DMS53 treated with DMSO at 0.1 percent for 48 hours (cell line): ENCODE results near the gene CBFA2T3.
"Not testable (repeated sequence)": the region's sequence is repeated elsewhere in the genome, so short reads cannot be mapped to it uniquely, and the experiment has no call there.

Experiments used
- DNase-seq: peaks from one replicate; lab custom pipeline; 2025; ENCODE audit not compliant: unreplicated experiment; lab: John Stamatoyannopoulos, UW

CBFA2T3 gene

DNA sequence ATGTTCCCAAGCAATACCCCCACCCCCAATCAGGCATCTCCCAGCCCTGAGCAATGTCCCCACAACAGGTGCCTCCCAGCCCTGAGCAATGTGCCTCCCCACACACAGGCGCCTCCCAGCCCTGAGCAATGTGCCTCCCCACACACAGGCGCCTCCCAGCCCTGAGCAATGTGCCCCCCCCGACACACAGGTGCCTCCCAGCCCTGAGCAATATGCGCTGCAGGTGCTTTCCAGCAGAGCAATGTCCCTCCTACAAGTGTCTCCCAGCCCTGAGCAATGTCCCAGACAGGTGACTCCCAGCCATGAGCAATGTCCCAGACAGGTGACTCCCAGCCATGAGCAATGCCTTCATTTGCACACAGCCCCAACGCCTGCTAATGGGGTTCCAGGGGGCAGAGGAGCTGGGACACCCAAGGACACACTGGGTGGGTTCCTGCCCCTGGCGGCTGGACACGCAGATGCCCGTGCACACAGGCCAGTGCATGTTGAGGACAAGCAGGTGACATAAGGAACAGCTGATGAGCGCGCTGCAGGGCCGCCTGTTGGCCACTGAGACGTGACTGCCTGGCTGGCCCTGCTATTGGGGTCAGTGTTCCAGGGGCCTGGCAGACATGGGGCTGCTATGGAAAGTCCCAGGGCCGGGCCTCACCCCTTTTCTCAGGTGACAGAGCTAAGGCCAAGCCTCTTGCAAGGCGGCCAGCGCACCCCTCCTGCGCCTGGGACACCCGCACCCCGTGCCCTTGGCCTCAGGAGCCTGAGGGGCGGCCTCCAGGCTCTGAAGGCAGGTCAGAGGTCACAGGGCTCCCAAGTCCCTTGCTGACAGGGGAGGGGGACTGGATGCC lies 83.7 kb downstream of the CBFA2T3 start:
- DNase-seq: no peak

DNA sequence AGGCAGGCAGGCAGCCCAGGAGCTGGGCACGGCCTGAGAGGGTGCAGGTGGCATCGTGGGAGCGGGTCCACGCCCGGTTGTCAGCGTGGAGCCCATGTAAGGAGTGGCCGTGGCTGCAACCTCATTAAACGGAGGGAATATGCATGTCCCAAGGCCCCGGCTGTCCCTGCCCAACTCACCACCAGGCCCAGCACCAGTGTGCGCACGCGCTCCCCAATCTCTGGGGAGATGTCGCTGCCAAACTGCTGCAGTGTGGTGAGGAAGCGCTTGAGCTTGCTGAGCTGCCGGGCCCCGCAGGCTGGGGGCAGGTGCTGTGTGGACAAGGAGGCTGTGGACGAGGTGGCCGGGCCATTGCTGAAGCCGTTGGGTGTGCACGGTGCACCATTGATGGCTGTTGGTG lies 84.9 kb downstream of the CBFA2T3 start:
- no peak for DNase-seq

DNA sequence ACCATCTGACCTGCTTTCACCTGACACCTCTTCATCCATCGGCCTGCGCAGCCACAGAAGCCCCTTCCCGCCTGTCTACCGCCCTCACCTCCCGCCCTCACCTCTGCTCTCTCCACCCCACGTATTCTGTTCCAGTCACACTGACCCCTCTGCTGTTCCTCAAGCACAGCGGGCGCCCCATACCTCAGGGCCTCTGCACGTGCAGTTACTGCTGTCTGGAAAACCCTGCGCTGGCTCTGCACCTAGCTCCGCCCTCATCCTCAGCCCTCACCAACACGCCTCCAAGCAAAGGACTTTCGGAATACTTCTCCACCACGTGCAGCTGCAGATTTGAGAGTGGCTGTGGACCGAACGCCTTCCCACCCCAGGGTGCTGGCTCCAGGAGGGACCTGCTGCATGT lies 85.9 kb downstream of the CBFA2T3 start:
- no peak for DNase-seq

DNA sequence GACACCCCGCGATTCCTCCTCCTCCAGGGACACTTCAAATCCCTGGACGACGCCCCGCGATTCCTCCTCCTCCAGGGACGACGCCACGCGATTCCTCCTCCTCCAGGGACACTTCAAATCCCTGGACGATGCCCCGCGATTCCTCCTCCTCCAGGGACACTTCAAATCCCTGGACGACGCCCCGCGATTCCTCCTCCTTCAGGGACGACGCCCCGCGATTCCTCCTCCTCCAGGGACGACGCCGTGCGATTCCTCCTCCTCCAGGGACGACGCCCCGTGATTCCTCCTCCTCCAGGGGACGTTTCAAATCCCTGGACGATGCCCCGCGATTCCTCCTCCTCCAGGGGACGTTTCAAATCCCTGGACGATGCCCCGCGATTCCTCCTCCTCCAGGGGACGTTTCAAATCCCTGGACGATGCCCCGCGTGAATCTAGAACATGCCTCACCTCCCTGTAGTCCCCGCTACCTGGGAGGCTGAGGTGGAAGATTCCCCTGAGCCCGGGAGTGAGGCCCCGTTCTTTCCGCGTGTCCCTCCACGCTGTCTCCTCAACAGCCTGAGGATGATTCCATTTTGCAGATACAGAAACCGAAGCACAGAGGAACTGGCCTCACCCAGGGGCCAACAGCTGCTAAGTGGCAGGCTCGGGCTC lies 87.2 kb downstream of the CBFA2T3 start:
- DNase-seq: not testable (repeated sequence)

DNA sequence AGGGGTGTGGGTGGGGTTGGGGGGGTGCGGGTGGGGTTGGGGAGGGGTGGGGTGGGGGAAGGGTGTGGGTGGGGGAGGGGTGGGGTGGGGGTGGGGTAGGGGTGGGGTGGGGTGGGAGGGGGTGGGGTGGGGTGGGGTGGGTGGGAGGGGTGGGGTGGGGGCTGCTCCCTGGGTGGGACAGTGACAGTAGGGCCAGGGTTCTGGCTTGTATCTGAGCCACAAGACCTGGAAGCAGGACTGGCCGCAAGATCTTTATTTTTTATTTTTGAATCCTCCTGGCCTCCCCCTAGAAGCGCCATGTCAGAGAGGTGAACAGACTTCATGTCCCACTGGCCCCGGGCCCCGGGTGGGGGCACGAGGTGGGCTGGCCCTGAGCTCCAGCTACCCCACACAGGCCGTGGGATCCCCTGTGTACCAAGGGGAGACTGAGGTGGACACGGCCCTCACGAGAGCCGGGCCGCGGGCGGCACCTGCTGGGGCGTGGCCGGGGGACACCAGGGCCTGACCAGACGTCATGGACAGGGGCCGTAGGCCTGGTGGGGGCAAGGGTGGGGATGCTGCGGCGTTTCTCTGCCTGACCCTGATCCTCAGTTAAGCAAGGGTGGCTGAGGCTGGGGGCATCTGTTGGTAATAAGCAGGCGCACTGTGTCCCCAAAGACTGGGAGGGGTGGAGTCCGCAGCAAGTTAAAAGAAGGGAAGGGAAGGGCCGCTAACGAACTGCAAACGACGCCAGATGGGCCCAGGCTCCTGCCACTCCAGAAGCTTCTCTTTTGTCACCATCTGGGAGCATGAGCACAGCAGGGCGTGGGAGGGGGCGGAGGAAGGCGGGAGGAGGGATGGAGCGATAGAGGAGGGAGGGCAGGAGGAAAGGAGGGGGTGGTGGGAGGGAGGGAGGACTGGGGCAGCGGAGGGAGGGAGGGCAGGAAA lies 88.3 kb downstream of the CBFA2T3 start:
- no peak for DNase-seq

DNA sequence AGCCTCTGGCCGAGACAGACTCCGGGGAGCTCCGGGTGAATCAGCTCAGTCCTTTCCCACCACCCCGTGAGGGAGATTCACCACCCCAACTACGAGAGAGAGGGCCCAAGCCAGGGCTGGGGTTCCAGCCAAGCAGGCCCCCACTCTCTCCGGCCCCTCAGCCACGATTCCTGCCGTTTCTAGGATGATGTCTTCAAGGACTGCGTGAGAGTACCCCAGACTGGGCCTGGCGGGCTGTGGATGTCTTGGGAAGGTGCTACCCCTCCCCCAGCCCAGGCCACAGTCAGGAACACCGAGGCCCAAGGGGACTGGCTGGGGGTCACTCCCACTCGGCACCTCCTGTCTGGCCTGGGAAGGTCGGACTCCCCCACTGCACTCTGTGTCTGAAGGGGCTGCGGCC lies 89.0 kb downstream of the CBFA2T3 start:
- no peak for DNase-seq

DNA sequence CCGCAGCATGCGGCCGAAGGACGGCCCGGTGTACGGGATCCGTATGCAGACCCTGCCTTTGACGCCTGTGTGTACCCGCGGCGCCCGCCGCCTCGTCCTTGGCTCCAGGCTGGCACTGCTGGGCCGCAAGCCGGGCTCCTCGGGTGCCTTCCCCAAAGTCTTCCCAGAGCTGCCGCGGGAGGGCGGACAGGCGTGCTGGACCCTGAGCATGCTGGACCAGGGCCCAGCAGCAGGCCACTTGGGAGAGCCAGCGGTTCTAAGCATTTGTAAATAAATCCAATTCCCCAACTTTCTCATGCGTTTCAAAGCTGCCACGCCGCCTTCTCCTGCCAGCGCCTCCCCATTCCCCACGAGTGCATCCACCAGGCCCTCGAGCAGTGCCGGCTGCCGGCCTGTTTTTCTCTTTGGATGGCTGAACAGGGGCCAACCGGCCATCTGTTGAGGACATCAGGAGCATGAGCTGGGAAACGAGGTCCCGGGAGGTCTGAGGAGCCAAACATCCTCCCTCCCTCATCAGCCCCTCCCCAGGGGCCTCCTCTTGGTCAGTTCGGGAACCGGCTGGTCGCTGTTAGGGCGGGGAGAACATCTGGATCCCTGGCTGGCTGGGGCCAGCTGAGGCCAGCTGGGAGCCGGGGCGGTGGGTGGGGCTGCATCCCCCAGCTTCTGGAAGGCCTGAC lies 90.0 kb downstream of the CBFA2T3 start:
- no peak for DNase-seq

DNA sequence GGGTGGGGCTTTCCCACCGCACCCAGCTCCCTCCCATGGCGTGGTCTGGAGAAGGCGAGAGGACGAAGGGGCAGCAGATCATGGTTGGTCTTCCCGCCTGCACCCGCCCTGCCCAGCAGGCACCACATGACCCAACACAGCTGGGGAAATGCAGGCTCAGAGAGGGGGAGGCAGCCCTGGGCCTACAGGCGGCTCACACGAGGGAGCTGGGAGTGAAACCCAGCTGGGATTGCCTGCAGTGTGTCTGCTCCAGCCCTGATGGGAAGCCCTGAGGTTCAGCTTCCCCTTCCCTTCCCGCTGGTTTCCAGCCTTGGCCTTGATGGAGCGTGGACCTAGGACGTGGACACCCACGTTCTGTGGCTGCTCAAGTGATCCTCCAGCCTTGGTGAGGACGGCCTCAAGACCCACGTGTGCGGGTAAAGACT lies 90.6 kb downstream of the CBFA2T3 start:
- no peak for DNase-seq

DNA sequence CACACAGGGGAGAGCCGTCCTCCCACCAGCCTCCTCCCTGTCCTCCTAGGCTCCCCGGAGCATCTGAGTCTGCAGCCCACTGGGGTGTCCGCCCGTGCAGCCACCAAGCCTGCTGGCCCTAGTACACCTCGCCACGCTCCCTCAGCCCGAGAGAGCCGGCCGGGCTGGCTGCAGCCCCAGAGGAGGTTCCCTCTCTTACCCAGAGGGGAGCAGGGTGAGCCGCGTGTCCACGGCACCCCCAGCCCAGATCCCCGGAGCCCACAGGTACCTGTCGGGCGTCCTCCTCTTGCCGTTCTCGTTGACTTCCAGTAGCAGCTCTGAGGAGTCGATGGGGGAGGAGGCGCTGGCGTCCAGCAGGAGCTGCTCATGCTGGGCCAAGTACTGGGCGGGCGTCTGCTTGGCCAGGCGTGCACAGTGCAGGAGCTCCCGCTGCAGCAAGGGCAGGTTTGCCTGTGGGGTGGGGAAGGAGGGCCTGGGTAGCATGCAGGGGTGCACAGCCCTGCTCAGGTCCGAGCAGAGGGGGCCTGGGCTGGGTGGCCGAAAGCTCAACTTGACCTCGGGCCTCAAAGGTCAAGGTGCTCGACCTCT lies 91.2 kb downstream of the CBFA2T3 start:
- DNase-seq: no peak

DNA sequence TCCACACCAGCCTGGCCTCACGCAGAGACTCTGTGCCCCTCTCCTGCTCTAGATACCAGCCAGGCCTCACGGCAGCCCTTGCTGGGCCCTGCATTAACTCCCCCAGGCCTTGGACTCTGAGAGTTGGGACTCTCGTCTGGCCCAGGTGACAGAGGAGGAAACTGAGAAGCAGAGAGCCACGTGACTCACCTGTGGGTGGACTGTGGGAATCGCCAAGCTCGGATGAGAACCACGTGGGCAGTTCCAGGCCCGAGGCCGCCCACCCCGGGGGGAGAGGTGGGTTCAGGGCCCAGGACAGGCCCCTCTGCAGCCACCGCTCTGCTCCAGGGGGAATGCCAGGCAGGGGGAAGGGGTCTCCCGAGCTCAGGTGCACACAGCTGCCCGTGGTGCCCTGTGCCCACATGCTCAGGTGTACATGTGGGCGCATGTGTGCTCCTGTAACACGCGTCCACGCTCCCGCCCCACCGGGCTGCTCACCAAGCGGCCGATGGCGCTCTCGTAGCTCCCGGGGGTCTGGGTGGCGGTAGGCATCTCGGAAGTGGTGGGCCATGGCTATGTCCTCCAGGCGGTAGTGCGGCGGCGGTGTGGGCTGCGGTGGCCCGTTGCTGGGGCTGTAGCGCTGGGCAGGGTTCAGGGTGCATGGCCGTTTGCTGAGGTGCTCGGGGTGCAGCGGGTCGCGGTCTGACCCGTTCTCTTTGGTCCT lies 92.3 kb downstream of the CBFA2T3 start:
- no peak for DNase-seq

DNA sequence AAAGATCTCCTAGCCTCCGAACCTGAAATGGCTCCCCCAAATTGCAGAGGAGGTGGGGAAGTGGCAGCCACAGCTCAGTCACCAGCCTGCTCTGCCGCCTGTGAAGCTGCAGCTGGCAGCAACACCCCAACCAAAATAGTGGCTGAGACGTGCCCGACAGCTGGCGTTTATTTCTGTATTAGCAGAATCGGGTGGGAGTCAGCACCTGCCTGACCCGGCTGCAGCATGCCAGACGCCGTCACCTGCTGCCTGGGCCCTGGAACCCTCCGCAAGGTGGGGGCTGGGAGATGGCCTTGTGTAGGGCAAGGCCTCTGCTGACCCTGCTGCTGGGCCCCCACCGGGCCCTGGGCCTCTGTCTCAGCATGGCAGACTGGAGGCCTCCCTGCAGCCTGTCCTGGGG lies 93.1 kb downstream of the CBFA2T3 start:
- no peak for DNase-seq

DNA sequence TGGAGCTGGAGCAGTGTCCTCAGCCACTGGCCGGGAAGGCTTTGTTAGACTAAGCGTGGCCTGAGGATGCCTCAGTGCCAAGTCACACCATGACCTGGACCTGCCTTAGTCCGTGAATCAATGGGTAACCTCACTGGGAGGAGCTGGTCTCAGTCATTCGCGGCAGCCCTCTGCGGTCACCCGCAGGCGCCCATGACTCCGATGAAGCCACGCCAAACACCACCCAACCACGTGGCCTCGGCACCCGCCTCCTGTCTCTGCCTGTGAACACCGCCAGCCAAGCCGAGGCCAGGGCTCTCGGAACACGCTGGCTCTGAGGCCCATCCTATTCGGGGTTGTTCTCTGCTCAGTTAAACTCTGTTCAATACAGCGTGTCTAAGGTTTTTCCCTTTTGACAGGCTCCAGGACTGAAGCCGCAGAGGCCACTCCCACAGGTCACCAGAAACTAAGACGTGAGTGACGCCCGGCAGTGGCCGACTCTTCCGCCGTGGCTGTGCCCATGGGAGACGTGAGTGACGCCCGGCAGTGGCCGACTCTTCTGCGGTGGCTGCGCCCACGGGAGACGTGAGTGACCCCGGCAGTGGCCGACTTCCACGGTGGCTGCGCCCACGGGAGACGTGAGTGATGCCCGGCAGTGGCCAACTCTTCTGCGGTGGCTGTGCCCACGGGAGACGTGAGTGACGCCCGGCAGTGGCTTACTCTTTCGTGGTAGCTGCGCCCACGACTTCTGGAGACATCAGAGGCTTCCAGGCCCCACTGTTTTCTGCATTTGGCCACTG lies 93.7 kb downstream of the CBFA2T3 start:
- DNase-seq: no peak

DNA sequence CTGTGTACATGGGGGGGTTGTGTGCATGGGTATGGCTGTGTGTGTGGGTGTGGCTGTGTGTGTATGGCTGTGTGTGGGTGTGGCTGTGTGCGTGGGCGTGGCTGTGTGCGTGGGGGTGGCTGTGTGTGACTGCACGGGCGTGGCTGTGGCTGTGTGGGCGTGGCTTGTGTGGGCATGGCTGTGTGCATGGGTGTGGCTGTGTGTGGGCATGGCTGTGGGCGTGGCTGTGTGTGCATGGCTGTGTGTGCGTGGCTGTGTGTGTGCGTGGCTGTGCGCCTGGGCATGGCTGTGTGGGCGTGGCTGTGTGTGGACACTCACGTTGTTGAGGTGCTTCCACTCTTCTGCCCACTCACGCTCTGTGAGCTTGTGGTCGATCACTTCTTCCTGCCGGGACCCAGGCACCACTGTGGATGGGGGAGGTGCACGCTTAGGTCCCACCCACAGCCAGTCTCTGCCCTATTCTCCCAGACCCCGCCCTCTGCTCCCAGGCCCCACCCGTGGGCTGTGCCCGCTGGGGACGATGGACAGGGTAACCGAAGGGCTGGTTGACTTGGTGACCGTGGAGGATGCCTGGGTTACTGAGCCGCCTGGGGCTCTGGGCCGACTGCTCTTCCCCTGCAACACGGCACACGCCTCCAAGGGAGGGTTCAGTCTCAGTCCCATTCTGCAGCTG lies 94.5 kb downstream of the CBFA2T3 start:
- DNase-seq: no peak

DNA sequence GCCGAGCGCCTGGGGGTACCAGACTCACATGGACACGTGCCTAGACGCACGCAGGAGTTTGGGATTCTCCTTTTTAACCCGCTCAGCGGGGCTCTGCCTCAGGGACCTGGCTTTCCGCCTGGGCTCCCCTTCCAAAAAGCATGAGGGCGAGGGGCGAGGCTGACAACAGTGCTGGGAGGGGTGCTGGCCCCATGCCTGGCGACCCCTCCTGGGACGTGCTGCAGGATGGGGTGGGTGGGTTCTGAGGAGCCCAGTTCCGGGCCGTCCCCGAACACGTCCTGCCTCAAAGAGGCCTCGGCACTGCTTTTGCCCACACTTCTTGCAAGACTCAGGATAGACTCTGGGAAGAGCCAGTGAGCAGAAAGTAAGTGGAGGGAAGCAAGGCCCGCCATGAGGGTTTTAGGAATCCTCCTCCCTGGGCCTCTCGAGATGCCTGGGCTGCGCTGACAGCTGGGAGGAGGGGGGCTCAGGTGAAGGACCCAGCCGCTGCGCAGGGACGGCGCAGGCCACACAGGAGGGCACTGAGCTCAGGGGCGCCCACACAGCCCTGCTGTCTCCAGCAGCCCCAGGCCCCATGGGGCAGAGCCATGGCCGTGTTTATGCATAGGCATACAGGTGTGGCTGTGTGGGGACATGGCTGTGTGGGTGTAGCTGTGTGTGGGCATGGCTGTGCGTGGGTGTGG lies 95.2 kb downstream of the CBFA2T3 start:
- DNase-seq: no peak

DNA sequence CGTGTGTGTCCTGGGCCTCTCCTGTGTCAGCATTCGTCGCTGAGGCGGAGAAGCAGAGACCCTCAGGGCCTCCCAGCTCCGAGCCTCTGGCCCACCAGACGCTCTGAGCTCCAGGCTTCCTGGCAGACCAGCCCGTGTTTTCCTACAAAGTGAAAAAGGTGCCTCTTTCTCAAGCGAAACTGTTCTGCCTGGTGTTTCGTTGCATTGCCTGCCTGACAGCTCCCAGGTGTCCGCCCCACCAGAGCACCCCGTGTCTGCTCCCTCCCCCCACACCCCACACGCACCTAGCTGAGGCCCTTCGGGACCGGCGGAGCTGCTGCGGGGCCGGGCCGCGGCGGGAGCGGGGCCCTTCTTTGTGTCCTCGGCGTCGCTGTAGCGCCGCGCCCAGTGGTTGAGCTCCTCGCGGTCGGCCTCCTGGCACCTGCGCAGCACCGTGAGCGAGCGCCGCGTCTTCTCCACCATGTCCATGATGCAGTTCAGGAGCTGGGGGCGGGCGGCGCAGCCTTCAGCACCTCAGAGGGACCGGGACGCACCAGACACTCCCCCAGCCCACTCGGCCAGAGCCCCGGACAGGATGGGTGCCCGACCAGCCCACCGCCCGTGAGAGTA lies 95.9 kb downstream of the CBFA2T3 start:
- DNase-seq: no peak

DNA sequence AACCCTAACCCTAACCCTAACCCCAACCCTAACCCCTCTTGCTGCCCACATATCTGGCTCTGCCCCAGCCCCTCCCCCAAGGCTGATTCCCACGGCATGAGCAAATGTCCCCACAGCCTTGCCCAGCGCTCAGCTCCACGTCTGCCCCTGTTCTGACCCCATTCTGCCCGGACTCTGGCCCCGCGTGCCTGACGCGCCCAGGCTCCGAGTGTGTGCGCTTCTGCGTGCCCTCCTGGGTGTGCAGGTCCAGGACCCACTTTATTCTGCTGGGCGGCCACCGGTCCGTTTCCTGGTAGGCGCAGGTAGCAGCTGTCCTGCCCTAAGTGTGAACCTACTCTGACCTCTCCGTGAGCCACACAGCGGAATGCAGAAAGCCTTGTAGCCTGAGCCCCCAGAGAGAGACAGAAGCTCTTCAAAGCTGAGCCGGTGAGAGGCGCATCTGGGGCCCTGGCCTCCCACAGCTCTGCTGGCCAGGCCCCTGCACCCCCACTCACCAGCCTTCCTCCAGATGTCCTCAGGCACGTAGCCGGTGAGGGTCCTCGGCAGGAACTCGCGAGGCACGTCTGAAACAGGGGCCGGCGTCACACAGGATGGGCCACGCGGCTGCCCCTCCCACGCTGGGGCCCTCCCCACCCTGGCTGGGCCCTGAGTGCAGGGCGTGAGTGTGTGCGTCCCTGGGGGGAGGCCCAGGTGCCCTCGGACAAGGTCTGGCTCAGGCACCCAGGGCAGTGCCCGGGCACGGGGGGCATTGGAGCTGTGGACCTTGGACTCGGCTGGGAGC lies 96.6 kb downstream of the CBFA2T3 start:
- DNase-seq: no peak

DNA sequence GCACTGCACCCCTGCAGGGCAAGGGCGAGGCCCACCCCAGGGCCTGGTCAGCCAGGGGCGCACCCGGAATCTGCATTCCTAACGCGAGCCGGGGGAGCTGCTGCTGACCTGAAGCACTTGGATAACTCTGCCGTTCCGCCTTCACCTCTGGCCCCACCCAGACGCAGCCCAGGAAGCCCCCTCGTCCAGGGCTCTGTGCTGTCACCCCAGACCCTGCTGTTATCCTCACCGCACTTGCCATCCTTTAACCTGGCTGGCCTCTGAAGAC lies 97.3 kb downstream of the CBFA2T3 start:
- no peak for DNase-seq
